Fibroblast of lung (primary cell): ENCODE results near the gene TTLL3. TPM values are rescaled to one million over a fixed set of nuclear protein-coding genes. Genes with fewer than 3 reads are reported as not detected.

Experiments used
- DNase-seq, 2 donors: peaks; one replicate each; pipeline versions ENCODE4 v3.0.0 to v3.0.0-alpha.2; 2010; ENCODE audit warnings: low read depth in 2 of 2
- H2AFZ ChIP-seq: 2 replicates; pipeline ENCODE4 v1.5.1; 2012; ENCODE audit warnings: low read length, control low read depth, inconsistent platforms
- H3K27ac ChIP-seq: 2 replicates; pipeline ENCODE4 v1.5.1; 2011; ENCODE audit warnings: low read length, control low read depth; ENCODE audit not compliant: insufficient read depth
- H3K27me3 ChIP-seq: 2 replicates; pipeline ENCODE4 v1.5.1; 2011; ENCODE audit warnings: mild to moderate bottlenecking, low read length; ENCODE audit not compliant: control insufficient read depth, insufficient read depth
- H3K36me3 ChIP-seq: 2 replicates; pipeline ENCODE4 v1.5.1; 2011; ENCODE audit warnings: low read length; ENCODE audit not compliant: control insufficient read depth, insufficient read depth
- H3K4me1 ChIP-seq: 2 replicates; pipeline ENCODE4 v1.5.1; 2011; ENCODE audit warnings: low read length; ENCODE audit not compliant: control insufficient read depth, insufficient read depth; ENCODE audit errors: extremely low read depth
- H3K4me2 ChIP-seq: 2 replicates; pipeline ENCODE4 v1.5.1; 2011; ENCODE audit warnings: low read length, control low read depth; ENCODE audit not compliant: insufficient read depth; ENCODE audit errors: extremely low read depth
- H3K4me3 ChIP-seq, 4 experiments: fragments of 200-600 bp in 1 of 4; sonication (generic) in 1 of 4; replicated peaks in 1 of 4; 2 replicates each; pipeline ENCODE4 v1.5.1; 2011 to 2016; ENCODE audit warnings: low read length in 4 of 4, low read depth in 3 of 4, mild to moderate bottlenecking in 3 of 4, control low read depth in 2 of 4, inconsistent platforms in 1 of 4, mixed read lengths in 1 of 4; ENCODE audit not compliant: insufficient read depth in 1 of 4; ENCODE audit errors: control extremely low read depth in 1 of 4
- H3K79me2 ChIP-seq: 2 replicates; pipeline ENCODE4 v1.5.1; 2012; ENCODE audit warnings: mild to moderate bottlenecking, low read length, inconsistent platforms; ENCODE audit not compliant: control insufficient read depth, insufficient read depth
- H3K9ac ChIP-seq: 2 replicates; pipeline ENCODE4 v1.5.1; 2011; ENCODE audit warnings: mild to moderate bottlenecking, low read length, control low read depth; ENCODE audit not compliant: insufficient read depth
- H3K9me3 ChIP-seq: 2 replicates; pipeline ENCODE4 v1.5.1; 2012; ENCODE audit warnings: low read depth, low read length; ENCODE audit not compliant: control insufficient read depth, insufficient read depth
- H4K20me1 ChIP-seq: 2 replicates; pipeline ENCODE4 v1.5.1; 2011; ENCODE audit warnings: low read length; ENCODE audit not compliant: control insufficient read depth, insufficient read depth; ENCODE audit errors: extremely low read depth
- EZH2 ChIP-seq: IDR thresholded peaks from 2 replicates; pipeline ENCODE4 v1.5.1; 2012; ENCODE audit warnings: low read length, control low read depth, mild to moderate bottlenecking; ENCODE audit errors: missing control alignments
- polyA plus RNA-seq, 2 donors: library from polyadenylated mRNA; depleted of rRNA in 1 of 2; stranded (reverse) in 1 of 2; unstranded in 1 of 2; fragments of >200 nt; gene quantifications; 2 replicates each; pipeline ENCODE4 v1.2.1, GENCODE V29; 2011 to 2012; ENCODE audit warnings: missing spikeins in 1 of 2
- total RNA-seq: library from RNA; depleted of rRNA; stranded (reverse); fragments of >200 nt; gene quantifications from 2 replicates; pipeline ENCODE4 v1.2.1, GENCODE V29; 2014
- TF ChIP-seq, protein P1 (sequence below), 2 donors: IDR thresholded peaks in 1 of 2; conservative IDR thresholded peaks in 1 of 2; 1 replicate in 1 of 2; 2 replicates in 1 of 2; pipeline ENCODE4 v1.5.1; 2011 to 2012; ENCODE audit warnings: low read length in 2 of 2, control low read depth in 1 of 2, inconsistent platforms in 1 of 2, low read depth in 1 of 2, mild to moderate bottlenecking in 1 of 2

Gene TTLL3
- total and polyA plus RNA-seq, 2 donors (not counting 1 experiment from before 2014, with no cell fraction given): 14.9 to 16.1 TPM

DNA sequence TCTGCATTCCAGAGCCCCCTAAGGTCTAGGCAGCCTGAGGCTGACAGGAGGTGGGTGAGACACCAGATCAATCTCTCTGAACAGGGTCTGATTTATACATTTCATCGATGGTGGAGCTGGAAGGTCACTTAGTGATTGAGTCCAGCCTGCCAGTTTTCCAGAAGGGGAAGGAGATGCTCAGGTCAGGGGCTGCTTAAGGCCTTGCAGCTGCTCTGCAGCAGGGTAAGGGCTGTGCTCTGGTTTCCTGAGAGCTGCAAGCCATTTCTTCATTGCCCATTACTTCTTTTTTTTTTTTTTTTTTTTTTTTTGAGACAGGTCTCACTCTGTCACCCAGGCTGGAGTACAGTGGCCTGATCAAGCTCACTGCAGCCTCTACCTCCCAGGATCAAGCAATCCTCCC lies 28.5 kb upstream of the TTLL3 start:
- Histone ChIP-seq H3K79me2 (no peaks in the 10 kb centered on the region), H3K9ac (no peak overlapping the region), H3K4me1 (peaks cover 2% of the 10 kb centered on the region), H4K20me1 (no peaks in the 10 kb centered on the region), H3K27ac (no peak overlapping the region), H3K4me3 (no peak overlapping the region), H3K9me3 (no peaks in the 10 kb centered on the region), H3K4me2 (no peak overlapping the region), H3K36me3 (peaks cover 16% of the 10 kb centered on the region), H3K27me3 (no peaks in the 10 kb centered on the region), H2AFZ (no peak overlapping the region)
- no peak for TF ChIP-seq EZH2
- TF ChIP-seq, protein P1, sequence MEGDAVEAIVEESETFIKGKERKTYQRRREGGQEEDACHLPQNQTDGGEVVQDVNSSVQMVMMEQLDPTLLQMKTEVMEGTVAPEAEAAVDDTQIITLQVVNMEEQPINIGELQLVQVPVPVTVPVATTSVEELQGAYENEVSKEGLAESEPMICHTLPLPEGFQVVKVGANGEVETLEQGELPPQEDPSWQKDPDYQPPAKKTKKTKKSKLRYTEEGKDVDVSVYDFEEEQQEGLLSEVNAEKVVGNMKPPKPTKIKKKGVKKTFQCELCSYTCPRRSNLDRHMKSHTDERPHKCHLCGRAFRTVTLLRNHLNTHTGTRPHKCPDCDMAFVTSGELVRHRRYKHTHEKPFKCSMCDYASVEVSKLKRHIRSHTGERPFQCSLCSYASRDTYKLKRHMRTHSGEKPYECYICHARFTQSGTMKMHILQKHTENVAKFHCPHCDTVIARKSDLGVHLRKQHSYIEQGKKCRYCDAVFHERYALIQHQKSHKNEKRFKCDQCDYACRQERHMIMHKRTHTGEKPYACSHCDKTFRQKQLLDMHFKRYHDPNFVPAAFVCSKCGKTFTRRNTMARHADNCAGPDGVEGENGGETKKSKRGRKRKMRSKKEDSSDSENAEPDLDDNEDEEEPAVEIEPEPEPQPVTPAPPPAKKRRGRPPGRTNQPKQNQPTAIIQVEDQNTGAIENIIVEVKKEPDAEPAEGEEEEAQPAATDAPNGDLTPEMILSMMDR (conservative IDR thresholded peaks at IDR 0.05 in 1 of 2, IDR thresholded peaks at IDR 0.05 in 1 of 2; ENCODE audit: low read depth in 1 of 2, low read length in 2 of 2): no peak
- DNase-seq: no peak

DNA sequence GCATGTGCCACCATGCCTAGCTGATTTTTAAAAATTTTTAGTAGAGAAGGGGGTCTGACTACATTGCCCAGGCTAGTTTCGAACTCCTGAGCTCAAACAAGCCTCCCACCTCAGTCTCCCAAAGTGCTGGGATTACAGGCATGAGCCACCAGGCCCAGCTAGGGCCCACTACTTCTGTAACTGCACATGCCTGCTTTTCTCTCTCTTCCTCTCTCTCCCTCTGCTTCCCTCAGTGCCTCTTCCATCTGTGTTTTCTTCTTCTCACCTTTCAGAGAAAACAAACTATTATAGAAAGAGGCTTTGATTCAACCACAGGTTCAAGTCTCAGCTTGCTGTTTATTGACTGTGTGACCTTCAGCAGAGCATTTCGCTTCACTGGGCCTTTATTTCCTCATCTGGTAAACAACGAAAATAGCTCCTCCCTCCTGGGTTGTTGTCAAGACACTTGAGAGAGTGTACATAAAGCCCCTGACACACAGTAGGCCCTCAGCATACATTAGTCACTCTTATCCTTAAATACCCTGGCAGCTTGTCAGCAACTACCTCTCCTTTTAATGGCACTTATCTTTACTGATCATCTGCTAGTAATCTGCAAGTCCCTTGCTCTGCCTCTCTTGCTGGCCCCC lies 28.0 kb upstream of the TTLL3 start:
- H3K79me2 ChIP-seq: no peaks in the 10 kb centered on the region
- H3K27ac ChIP-seq: no peak overlapping the region

DNA sequence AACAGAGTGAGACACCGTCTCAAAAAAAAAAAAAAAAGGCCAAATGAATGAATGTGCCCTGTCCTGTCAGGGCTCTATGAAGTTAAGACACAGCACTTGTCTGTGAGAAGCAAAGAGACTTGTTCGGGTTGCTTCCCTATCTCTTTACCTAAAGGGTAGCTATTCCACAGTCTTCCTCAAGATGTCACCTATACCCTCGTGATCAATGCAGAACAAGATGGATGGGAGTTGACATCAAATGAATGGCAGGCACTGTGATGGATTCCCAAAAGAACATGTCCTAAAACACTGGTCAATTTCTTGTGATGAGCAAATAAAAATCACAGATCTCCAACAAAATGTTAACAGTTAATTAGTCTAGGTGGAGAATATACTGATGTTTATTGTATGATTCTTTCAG lies 27.3 kb upstream of the TTLL3 start:
- TF ChIP-seq, protein P1 (conservative IDR thresholded peaks at IDR 0.05 in 1 of 2, IDR thresholded peaks at IDR 0.05 in 1 of 2; ENCODE audit: low read depth in 1 of 2, low read length in 2 of 2): no peak
- TF ChIP-seq EZH2: no peak
- H3K27me3 ChIP-seq: no peaks in the 10 kb centered on the region
- H3K9me3 ChIP-seq: no peaks in the 10 kb centered on the region
- no peak for DNase-seq
- peaks cover 2% of the 10 kb centered on the region for H3K4me1 ChIP-seq
- H2AFZ ChIP-seq: no peak overlapping the region
- H3K79me2 ChIP-seq: no peaks in the 10 kb centered on the region
- H3K4me3 ChIP-seq: no peak overlapping the region
- H3K36me3 ChIP-seq: peaks cover 22% of the 10 kb centered on the region
- no peak overlapping the region for H3K4me2 ChIP-seq
- no peak overlapping the region for H3K9ac ChIP-seq
- no peak overlapping the region for H3K27ac ChIP-seq
- H4K20me1 ChIP-seq: no peaks in the 10 kb centered on the region

More for the DNA sequence above, 28.0 kb upstream of the TTLL3 start:
- H3K27me3 ChIP-seq: no peaks in the 10 kb centered on the region
- H2AFZ ChIP-seq: no peak overlapping the region
- no peaks in the 10 kb centered on the region for H3K9me3 ChIP-seq
- DNase-seq: no peak
- H4K20me1 ChIP-seq: no peaks in the 10 kb centered on the region
- no peak overlapping the region for H3K9ac ChIP-seq
- H3K4me2 ChIP-seq: no peak overlapping the region
- TF ChIP-seq EZH2: no peak
- TF ChIP-seq, protein P1 (conservative IDR thresholded peaks at IDR 0.05 in 1 of 2, IDR thresholded peaks at IDR 0.05 in 1 of 2; ENCODE audit: low read depth in 1 of 2, low read length in 2 of 2): no peak
- peaks cover 16% of the 10 kb centered on the region for H3K36me3 ChIP-seq
- H3K4me1 ChIP-seq: peaks cover 2% of the 10 kb centered on the region
- H3K4me3 ChIP-seq: no peak overlapping the region
